ENCODE data around the gene TNRC6A.

- TF ChIP-seq GATA2 (IDR thresholded peaks at IDR 0.05; ENCODE audit: low read depth, low read length) (no peak), GATA3 (IDR thresholded peaks at IDR 0.05; ENCODE audit: low read depth, low read length) (no peak)
These were observed 117.9 kb downstream of the TNRC6A start for GRCh38 chr16:24847358-24847664.
